Right lobe of liver (tissue), 4 donors: ENCODE measurements around the gene FGD2.

Experiments
- POLR2A ChIP-seq: fragments of 450-650 bp; IDR thresholded peaks from one replicate; pipeline ENCODE4 v1.6.1; 2017; ENCODE audit warnings: antibody characterized with exemption, mild to moderate bottlenecking
- TF ChIP-seq, protein P1 (sequence below), 4 donors: fragments of 200-600 bp in 3 of 4; fragments of 450-650 bp in 1 of 4; IDR thresholded peaks; one replicate each; pipeline versions ENCODE4 v1.5.1 to v1.8.0; 2016 to 2022; ENCODE audit warnings: antibody characterized with exemption in 4 of 4, mild to moderate bottlenecking in 2 of 4
- donor health status: DM: no; HTN: no; CAD: no.
- donor health status: DM: no; HTN: no; CAD: no.
- donor health status: DM: no; HTN: yes; CAD: no.

DNA sequence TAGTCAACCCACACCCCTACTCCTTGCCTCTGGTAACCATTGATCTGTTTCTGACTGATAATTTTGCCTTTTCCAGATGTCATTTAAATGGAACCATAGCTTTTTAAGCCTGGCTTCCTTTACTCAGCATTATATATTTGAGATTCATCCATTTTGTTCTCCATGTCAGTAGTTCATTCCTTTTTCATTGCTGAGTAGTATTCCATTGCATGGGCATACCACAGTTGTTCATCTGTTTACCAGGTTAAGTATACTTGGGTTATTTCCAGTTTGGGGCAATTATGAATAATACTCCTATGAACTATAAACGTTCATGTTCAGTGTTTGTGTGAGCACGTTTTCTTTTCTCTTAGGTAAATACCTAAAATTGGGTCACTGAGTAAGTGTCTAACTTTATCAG is 25.1 kb downstream of the FGD2 start:
- TF ChIP-seq, protein P1, sequence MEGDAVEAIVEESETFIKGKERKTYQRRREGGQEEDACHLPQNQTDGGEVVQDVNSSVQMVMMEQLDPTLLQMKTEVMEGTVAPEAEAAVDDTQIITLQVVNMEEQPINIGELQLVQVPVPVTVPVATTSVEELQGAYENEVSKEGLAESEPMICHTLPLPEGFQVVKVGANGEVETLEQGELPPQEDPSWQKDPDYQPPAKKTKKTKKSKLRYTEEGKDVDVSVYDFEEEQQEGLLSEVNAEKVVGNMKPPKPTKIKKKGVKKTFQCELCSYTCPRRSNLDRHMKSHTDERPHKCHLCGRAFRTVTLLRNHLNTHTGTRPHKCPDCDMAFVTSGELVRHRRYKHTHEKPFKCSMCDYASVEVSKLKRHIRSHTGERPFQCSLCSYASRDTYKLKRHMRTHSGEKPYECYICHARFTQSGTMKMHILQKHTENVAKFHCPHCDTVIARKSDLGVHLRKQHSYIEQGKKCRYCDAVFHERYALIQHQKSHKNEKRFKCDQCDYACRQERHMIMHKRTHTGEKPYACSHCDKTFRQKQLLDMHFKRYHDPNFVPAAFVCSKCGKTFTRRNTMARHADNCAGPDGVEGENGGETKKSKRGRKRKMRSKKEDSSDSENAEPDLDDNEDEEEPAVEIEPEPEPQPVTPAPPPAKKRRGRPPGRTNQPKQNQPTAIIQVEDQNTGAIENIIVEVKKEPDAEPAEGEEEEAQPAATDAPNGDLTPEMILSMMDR (IDR thresholded peaks at IDR 0.05) = no peak
- TF ChIP-seq POLR2A = no peak
